Stimulated activated CD8-positive, alpha-beta memory T cell treated with anti-CD3 and anti-CD28 coated beads, Interleukin-7, amount 100 ng/mL, for 1 hour (primary cell): Measurements from ENCODE around the gene CRISPLD2.
"Not testable (repeated sequence)": the region's sequence is repeated elsewhere in the genome, so short reads cannot be mapped to it uniquely, and the experiment has no call there.

Source experiments
- DNase-seq, 2 donors: peaks; one replicate each; pipeline ENCODE4 v3.0.0-alpha.2; 2020; ENCODE audit warnings: low read depth in 2 of 2

CRISPLD2 gene

GRCh38 chr16:84856811-84857210, 37.0 kb downstream of the CRISPLD2 start:
- DNase-seq, result not testable (repeated sequence)

GRCh38 chr16:84859681-84860080, 39.9 kb downstream of the CRISPLD2 start:
- DNase-seq, result no peak

GRCh38 chr16:84860383-84860782, 40.6 kb downstream of the CRISPLD2 start:
- DNase-seq, result no peak

- no peak for DNase-seq
These were observed 41.9 kb downstream of the CRISPLD2 start for GRCh38 chr16:84861671-84862070.

- DNase-seq, result no peak
These were observed 43.2 kb downstream of the CRISPLD2 start for GRCh38 chr16:84862804-84863480.

- no peak for DNase-seq
These were observed 43.7 kb downstream of the CRISPLD2 start for GRCh38 chr16:84863481-84863814.

- DNase-seq, result no peak
These were observed 44.7 kb downstream of the CRISPLD2 start for GRCh38 chr16:84864326-84864955.

- DNase-seq, result no peak
These were observed 47.9 kb downstream of the CRISPLD2 start for GRCh38 chr16:84867696-84868095.

GRCh38 chr16:84868328-84868727, 48.5 kb downstream of the CRISPLD2 start:
- no peak for DNase-seq

- no peak for DNase-seq
These were observed 49.2 kb downstream of the CRISPLD2 start for GRCh38 chr16:84868829-84869472.

- DNase-seq, result no peak
These were observed 49.7 kb downstream of the CRISPLD2 start for GRCh38 chr16:84869473-84869845.

GRCh38 chr16:84872971-84873370, 53.2 kb downstream of the CRISPLD2 start:
- DNase-seq, result not testable (repeated sequence)

GRCh38 chr16:84874004-84874435, 54.2 kb downstream of the CRISPLD2 start:
- no peak for DNase-seq

- DNase-seq, result no peak
These were observed 54.8 kb downstream of the CRISPLD2 start for GRCh38 chr16:84874553-84874952.

GRCh38 chr16:84874983-84875382, 55.2 kb downstream of the CRISPLD2 start:
- no peak for DNase-seq

GRCh38 chr16:84875846-84876245, 56.1 kb downstream of the CRISPLD2 start:
- DNase-seq, result no peak

- DNase-seq, result no peak
These were observed 57.3 kb downstream of the CRISPLD2 start for GRCh38 chr16:84876873-84877606.

- no peak for DNase-seq
These were observed 59.0 kb downstream of the CRISPLD2 start for GRCh38 chr16:84878770-84879169.

- no peak for DNase-seq
These were observed 60.0 kb downstream of the CRISPLD2 start for GRCh38 chr16:84879569-84880487.

- DNase-seq, result no peak
These were observed 62.1 kb downstream of the CRISPLD2 start for GRCh38 chr16:84881702-84882521.

GRCh38 chr16:84883301-84883700, 63.5 kb downstream of the CRISPLD2 start:
- no peak for DNase-seq
